Measurements from ENCODE around the gene PARD3B. TPM values are rescaled to one million over a fixed set of nuclear protein-coding genes. Genes with fewer than 3 reads are reported as not detected.

The PARD3B gene
- total and polyA plus RNA-seq, 2 of the 13 experiments (the other 11 are each of a cell fraction or from before 2014, with no cell fraction given): 0.71 to 2.3 TPM

GRCh38 chr2:205139822-205140463 lies 594.7 kb downstream of the PARD3B start:
- no peak overlapping the region for H3K9ac ChIP-seq (ENCODE audit: insufficient read depth, low read depth, low read length)
- no peak overlapping the region for H3K4me3 ChIP-seq (replicated peaks in 1 of 3; ENCODE audit: insufficient read depth in 1 of 3, low read depth in 2 of 3, low read length in 3 of 3)
- ChIA-PET CTCF (ENCODE audit: low intra/inter-chr PET ratio, low total read pairs) (no interaction called here), POLR2A (no interaction called here)
- no peaks in the 10 kb centered on the region for H3K36me3 ChIP-seq (replicated peaks in 1 of 2; ENCODE audit: control insufficient read depth in 1 of 2, insufficient read depth in 2 of 2, low read length in 2 of 2)
- H3K9me3 ChIP-seq (ENCODE audit: low read length): peaks cover 18% of the 10 kb centered on the region; the same call in 1 of the 2 replicates
- intact Hi-C loops (cut with micrococcal nuclease; ENCODE audit: unreplicated experiment): no loop called here
- DNase-seq (ENCODE audit: low spot score) (no peak), FAIRE-seq (no peak), ATAC-seq (peak; percentile 76)
- in situ Hi-C loops (cut with HindIII; ENCODE audit: extremely low pct_ligation_motif_present, low pct_unique_long_range_greater_than_20kb): no loop called here
- no TSS peak for BruUV-seq (replicated peaks)
- H3K27ac ChIP-seq (ENCODE audit: extremely low read length, insufficient read depth, low read length): no peak overlapping the region
- no peak overlapping the region for H2AFZ ChIP-seq (ENCODE audit: low read length)
- H3K4me2 ChIP-seq (ENCODE audit: low read depth, low read length): no peak overlapping the region
- WGBS (ENCODE audit: low lambda C conversion rate): 52% methylated on average over 8 of the region's 8 CpGs
- no peaks in the 10 kb centered on the region for H3K27me3 ChIP-seq (ENCODE audit: control insufficient read depth in 1 of 2, insufficient read depth in 2 of 2, low read length in 2 of 2)
- no peaks in the 10 kb centered on the region for H4K20me1 ChIP-seq (ENCODE audit: insufficient read depth, low read length)
- H3K79me2 ChIP-seq (ENCODE audit: insufficient read depth, low read length): no peaks in the 10 kb centered on the region
- H3K4me1 ChIP-seq (ENCODE audit: insufficient read depth, low read length): no peaks in the 10 kb centered on the region
- peak; percentile 30; the same call in 1 of the 2 replicates for TF ChIP-seq ZNF687 (CRISPR knock-in tag; IDR thresholded peaks at IDR 0.05)
- TF ChIP-seq ZMYM4 (CRISPR knock-in tag; IDR thresholded peaks at IDR 0.05): 0 out of 2 replicates have a peak, but pooled peaks have one; percentile 23
- TF ChIP-seq YEATS4 (CRISPR knock-in tag; IDR thresholded peaks at IDR 0.05; ENCODE audit: borderline replicate concordance): no peak
- TF ChIP-seq UBTF (CRISPR knock-in tag; IDR thresholded peaks at IDR 0.05): 0 out of 2 replicates have a peak, but pooled peaks have one; percentile 36

Data from HepG2 (cell line).